Activated B cell treated with CpG ODN at 0.5 μM for 24 hours (primary cell): Measurements from ENCODE around the gene SEBOX. TPM values are rescaled to one million over a fixed set of nuclear protein-coding genes. Genes with fewer than 3 reads are reported as not detected.

Experiments
- ATAC-seq: fragments of 200-7000 bp; cut with Tn5 transposase; one replicate; pipeline ENCODE4 v1.10.0; 2021; ENCODE audit warnings: low read depth, mild to moderate bottlenecking, moderate library complexity
- CTCF ChIA-PET: fragments of 350-600 bp; sonication (Branson Sonifier 250); formaldehyde crosslinking; loops from one replicate; lab custom pipeline; 2021; ENCODE audit warnings: antibody characterized with exemption; lab: Charles Lee
- POLR2A ChIA-PET: fragments of 350-600 bp; sonication (Branson Sonifier 250); formaldehyde crosslinking; loops from one replicate; lab custom pipeline; 2021; ENCODE audit warnings: antibody characterized with exemption; lab: Charles Lee
- DNase-seq: peaks from one replicate; pipeline ENCODE4 v3.0.0; 2022
- H3K27ac Mint-ChIP-seq: one replicate; pipeline ENCODE4 v1.8.0; 2020; ENCODE audit warnings: mixed read lengths
- H3K27me3 Mint-ChIP-seq: one replicate; pipeline ENCODE4 v1.8.0; 2021; ENCODE audit warnings: mixed read lengths
- H3K36me3 Mint-ChIP-seq: one replicate; pipeline ENCODE4 v1.8.0; 2021; ENCODE audit warnings: low read depth, mixed read lengths
- H3K4me1 Mint-ChIP-seq: one replicate; pipeline ENCODE4 v1.8.0; 2021; ENCODE audit warnings: mixed read lengths
- H3K4me3 Mint-ChIP-seq: one replicate; pipeline ENCODE4 v1.8.0; 2020; ENCODE audit warnings: mild to moderate bottlenecking, mixed read lengths
- H3K9me3 Mint-ChIP-seq: one replicate; pipeline ENCODE4 v1.8.0; 2020; ENCODE audit warnings: mixed read lengths
- CTCF ChIP-seq: fragments of 200-600 bp; IDR thresholded peaks from one replicate; pipeline ENCODE4 v1.8.0; 2022; ENCODE audit warnings: antibody characterized with exemption, mild to moderate bottlenecking
- intact Hi-C: fragments of 100-400 bp; cut with micrococcal nuclease; formaldehyde crosslinking; loops from one replicate; pipeline ENCODE4 v1.15.1; 2024
- total RNA-seq: library from RNA; stranded (reverse); gene quantifications from 2 replicates; pipeline ENCODE4 v1.2.3, GENCODE V29; 2022

Gene SEBOX
- total RNA-seq, 1 donor from 2014 or later: not detected

DNA sequence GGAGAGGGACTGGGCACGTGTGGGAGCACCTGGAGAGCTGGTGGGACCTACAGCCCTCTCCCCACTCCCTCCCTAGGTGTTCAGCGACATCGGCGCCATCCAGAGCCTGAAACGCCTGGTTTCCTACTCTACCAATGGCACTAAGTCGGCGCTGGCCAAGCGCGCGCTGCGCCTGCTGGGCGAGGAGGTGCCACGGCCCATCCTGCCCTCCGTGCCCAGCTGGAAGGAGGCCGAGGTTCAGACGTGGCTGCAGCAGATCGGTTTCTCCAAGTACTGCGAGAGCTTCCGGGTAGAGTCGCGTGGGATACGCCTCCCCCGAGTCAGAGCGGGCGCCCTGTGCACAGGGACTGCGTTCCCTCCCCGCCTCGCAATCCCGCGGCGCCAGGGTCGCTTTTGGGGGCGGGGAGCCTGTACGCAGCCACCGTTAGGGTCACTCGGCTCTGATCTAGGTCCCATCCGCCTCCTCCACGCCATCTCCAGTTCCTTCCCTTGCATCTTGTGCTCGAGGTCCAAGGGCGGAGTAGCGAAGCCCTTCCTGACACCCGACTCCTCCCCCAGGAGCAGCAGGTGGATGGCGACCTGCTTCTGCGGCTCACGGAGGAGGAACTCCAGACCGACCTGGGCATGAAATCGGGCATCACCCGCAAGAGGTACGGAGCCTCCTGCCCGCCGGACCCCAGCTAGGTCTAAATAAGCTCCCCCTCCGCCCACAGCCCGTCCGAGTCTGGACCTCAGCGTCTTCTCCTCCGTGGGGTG, 19.5 kb upstream of the SEBOX start:
- ChIA-PET POLR2A (interaction anchor here (0.7 to 2.2 kb wide), 3 partner anchors 27 to 164 kb away, joined by 3 to 12 read pairs (median 5); partner anchors contain the start of genes IFT20, POLDIP2 and TNFAIP1), CTCF (interaction anchor here (1.5 to 2.2 kb wide), 2 partner anchors 25 to 32 kb away, joined by 3 to 7 read pairs; no protein-coding TSS in a partner anchor)
- H3K27me3 Mint-ChIP-seq: peaks cover 15% of the 10 kb centered on the region
- no peak overlapping the region for H3K27ac Mint-ChIP-seq
- ATAC-seq (peak; percentile 91), DNase-seq (peak; percentile 33)
- peaks cover 30% of the 10 kb centered on the region for H3K4me1 Mint-ChIP-seq
- H3K9me3 Mint-ChIP-seq: no peaks in the 10 kb centered on the region
- no peak for TF ChIP-seq CTCF
- peaks cover 15% of the 10 kb centered on the region for H3K36me3 Mint-ChIP-seq
- peak overlapping the region; percentile 90 for H3K4me3 Mint-ChIP-seq
- intact Hi-C loops: no loop called here

GRCh38 chr17:28381141-28381825, 16.3 kb upstream of the SEBOX start:
- Mint-ChIP-seq H3K27ac (no peak overlapping the region), H3K27me3 (peaks cover 15% of the 10 kb centered on the region), H3K4me1 (peaks cover 30% of the 10 kb centered on the region), H3K4me3 (no peak overlapping the region), H3K9me3 (no peaks in the 10 kb centered on the region), H3K36me3 (peaks cover 7% of the 10 kb centered on the region)
- ATAC-seq (no peak), DNase-seq (no peak)
- intact Hi-C loops: no loop called here
- ChIA-PET CTCF (no interaction called here), POLR2A (interaction anchor here (0.6 kb wide), 1 partner anchor 42 kb away, joined by 5 read pairs; no protein-coding TSS in a partner anchor)
- no peak for TF ChIP-seq CTCF

GRCh38 chr17:28379814-28380801, 15.1 kb upstream of the SEBOX start:
- TF ChIP-seq CTCF: no peak
- intact Hi-C loops: no loop called here
- POLR2A ChIA-PET: no interaction called here
- peaks cover 25% of the 10 kb centered on the region for H3K4me1 Mint-ChIP-seq
- CTCF ChIA-PET: no interaction called here
- H3K36me3 Mint-ChIP-seq: peaks cover 7% of the 10 kb centered on the region
- peaks cover 15% of the 10 kb centered on the region for H3K27me3 Mint-ChIP-seq
- ATAC-seq (no peak), DNase-seq (no peak)
- no peaks in the 10 kb centered on the region for H3K9me3 Mint-ChIP-seq
- no peak overlapping the region for H3K27ac Mint-ChIP-seq
- H3K4me3 Mint-ChIP-seq: no peak overlapping the region

DNA sequence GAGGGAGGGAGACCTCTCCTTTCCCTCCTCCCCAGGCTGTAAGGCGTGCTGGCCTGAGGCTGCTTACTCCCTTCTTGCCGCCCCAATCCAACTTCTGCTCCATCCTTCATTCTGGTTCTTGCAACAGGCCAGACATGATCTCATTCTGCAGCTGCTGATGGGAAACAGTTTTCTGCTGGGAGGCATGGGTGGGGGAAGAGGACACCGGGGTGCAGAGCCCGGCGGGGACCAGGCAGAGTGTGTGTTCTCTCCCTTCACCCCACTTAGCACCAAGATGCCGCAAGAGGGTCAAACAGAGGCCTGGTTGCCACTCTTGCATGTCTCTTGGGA, 7.9 kb upstream of the SEBOX start:
- H3K36me3 Mint-ChIP-seq: peaks cover 3% of the 10 kb centered on the region
- no peaks in the 10 kb centered on the region for H3K9me3 Mint-ChIP-seq
- DNase-seq (no peak), ATAC-seq (no peak)
- no peaks in the 10 kb centered on the region for H3K27me3 Mint-ChIP-seq
- no peak overlapping the region for H3K27ac Mint-ChIP-seq
- CTCF ChIA-PET: interaction anchor here (2.1 kb wide), 1 partner anchor 44 kb away, joined by 6 read pairs; no protein-coding TSS in a partner anchor
- peak overlapping the region; percentile 73 for H3K4me3 Mint-ChIP-seq
- H3K4me1 Mint-ChIP-seq: peaks cover 23% of the 10 kb centered on the region
- POLR2A ChIA-PET: interaction anchor here (1.4 kb wide), 1 partner anchor 15 kb away, joined by 3 read pairs; the partner anchor contains the start of gene POLDIP2
- intact Hi-C loops: loop anchor here (5.0 kb wide), 1 partner anchor 56 kb away; the partner anchor contains the start of gene TMEM97
- no peak for TF ChIP-seq CTCF
